ENCODE results near the gene MCF2L2. TPM values are rescaled to one million over a fixed set of nuclear protein-coding genes. Genes with fewer than 3 reads are reported as not detected.

The MCF2L2 gene
- total and polyA plus RNA-seq, 2 experiments from 2014 or later: 4.4 to 12.9 TPM

DNA sequence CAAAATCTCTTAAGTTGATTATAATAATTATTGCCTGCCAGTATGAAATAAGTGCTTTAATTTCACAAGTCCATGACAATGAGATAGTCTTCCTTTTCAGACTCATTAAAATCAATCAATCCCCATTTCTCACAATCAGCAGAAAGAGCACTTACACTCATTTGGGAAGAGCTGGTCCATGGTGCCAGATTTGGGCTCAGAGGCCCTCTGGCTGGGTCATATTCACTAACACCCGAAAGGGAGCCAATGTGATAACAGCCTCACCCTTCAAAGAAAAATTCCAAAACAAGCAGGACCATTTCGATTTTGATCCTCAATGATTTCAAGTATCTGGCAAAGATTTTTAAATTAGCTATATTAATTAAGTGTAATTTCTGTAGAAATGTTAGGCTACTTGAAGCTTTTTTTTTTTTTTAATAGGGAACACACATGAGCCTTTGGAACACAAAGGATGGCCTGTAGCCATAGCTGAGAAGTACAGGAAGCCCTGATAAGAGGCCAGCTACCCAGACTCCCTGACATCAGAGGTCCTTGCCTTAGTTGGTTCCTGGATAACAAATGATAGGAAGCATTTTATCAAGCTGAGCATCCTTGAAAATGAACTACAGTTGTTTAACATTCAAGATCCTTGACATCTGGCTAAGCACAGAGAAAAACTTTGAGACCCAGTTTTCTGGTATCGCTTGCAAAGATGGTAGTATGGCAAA is 17.1 kb downstream of the MCF2L2 start:
- Histone ChIP-seq H3K9me3 (ENCODE audit: low read depth) (no peaks in the 10 kb centered on the region), H3K27me3 (no peaks in the 10 kb centered on the region), H3K27ac (no peak overlapping the region), H3K4me1 (ENCODE audit: low read depth) (no peaks in the 10 kb centered on the region), H3K36me3 (no peaks in the 10 kb centered on the region), H3K4me3 (no peak overlapping the region)
- peak in 1 of 2 donors; percentile 39 for DNase-seq (ENCODE audit: low read depth in 1 of 2, low spot score in 1 of 2)
- TF ChIP-seq, protein P1, sequence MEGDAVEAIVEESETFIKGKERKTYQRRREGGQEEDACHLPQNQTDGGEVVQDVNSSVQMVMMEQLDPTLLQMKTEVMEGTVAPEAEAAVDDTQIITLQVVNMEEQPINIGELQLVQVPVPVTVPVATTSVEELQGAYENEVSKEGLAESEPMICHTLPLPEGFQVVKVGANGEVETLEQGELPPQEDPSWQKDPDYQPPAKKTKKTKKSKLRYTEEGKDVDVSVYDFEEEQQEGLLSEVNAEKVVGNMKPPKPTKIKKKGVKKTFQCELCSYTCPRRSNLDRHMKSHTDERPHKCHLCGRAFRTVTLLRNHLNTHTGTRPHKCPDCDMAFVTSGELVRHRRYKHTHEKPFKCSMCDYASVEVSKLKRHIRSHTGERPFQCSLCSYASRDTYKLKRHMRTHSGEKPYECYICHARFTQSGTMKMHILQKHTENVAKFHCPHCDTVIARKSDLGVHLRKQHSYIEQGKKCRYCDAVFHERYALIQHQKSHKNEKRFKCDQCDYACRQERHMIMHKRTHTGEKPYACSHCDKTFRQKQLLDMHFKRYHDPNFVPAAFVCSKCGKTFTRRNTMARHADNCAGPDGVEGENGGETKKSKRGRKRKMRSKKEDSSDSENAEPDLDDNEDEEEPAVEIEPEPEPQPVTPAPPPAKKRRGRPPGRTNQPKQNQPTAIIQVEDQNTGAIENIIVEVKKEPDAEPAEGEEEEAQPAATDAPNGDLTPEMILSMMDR (IDR thresholded peaks at IDR 0.05; ENCODE audit: low read depth, low read length): no peak

DNA sequence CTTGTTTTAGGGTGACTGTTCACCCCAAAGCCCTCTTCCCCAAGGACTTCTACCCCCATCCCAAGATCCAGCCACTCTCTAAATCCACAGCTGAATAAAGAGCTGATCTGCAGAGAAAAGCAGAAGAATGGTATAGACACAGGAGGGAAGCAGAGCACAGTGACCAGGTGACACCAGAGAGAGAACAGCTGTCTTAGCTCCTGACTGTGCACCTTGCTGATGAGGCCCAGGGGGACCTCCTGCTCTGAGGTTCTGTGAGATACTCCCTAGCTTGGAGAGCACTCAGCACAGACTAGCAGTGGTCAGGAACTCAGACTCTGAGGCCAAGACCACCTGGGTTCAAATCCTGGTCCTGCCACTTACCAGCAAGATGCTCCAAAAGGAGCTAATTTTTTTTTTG is 17.7 kb downstream of the MCF2L2 start:
- Histone ChIP-seq H3K27me3 (no peaks in the 10 kb centered on the region), H3K36me3 (no peaks in the 10 kb centered on the region), H3K4me1 (ENCODE audit: low read depth) (no peaks in the 10 kb centered on the region), H3K4me3 (no peak overlapping the region), H3K9me3 (ENCODE audit: low read depth) (no peaks in the 10 kb centered on the region), H3K27ac (no peak overlapping the region)
- no peak for DNase-seq (ENCODE audit: low read depth in 1 of 2, low spot score in 1 of 2)
- TF ChIP-seq, protein P1 (IDR thresholded peaks at IDR 0.05; ENCODE audit: low read depth, low read length): no peak

GRCh38 chr3:183410280-183410679 is 18.1 kb downstream of the MCF2L2 start:
- H3K4me3 ChIP-seq: no peak overlapping the region
- no peaks in the 10 kb centered on the region for H3K9me3 ChIP-seq (ENCODE audit: low read depth)
- no peaks in the 10 kb centered on the region for H3K4me1 ChIP-seq (ENCODE audit: low read depth)
- H3K27me3 ChIP-seq: no peaks in the 10 kb centered on the region
- no peak for DNase-seq (ENCODE audit: low read depth in 1 of 2, low spot score in 1 of 2)
- H3K27ac ChIP-seq: no peak overlapping the region
- TF ChIP-seq, protein P1 (IDR thresholded peaks at IDR 0.05; ENCODE audit: low read depth, low read length): no peak
- H3K36me3 ChIP-seq: no peaks in the 10 kb centered on the region

DNA sequence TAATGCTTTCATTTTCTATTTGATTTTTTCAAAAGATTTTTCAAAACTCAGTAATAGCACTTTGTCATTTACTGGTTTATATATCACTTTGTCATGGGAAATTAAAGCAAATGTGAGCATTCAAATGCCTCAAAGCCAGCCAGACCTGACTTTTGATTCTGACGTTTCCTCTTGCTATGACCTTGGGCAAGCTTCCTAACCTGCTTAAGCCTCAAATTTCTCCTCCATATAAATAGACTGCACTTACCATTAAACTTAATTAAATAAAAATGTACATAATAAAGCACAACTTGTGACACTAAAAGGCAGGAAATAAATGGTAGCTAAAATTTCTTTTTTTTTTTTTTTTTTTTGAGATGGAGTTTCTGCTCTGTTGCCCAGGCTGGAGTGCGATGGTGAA is 19.2 kb downstream of the MCF2L2 start:
- H3K36me3 ChIP-seq: no peaks in the 10 kb centered on the region
- DNase-seq (ENCODE audit: low read depth in 1 of 2, low spot score in 1 of 2): no peak

GRCh38 chr3:183401678-183402077 is 26.7 kb downstream of the MCF2L2 start:
- no peaks in the 10 kb centered on the region for H3K27me3 ChIP-seq
- no peaks in the 10 kb centered on the region for H3K4me1 ChIP-seq (ENCODE audit: low read depth)
- H3K27ac ChIP-seq: no peak overlapping the region
- H3K4me3 ChIP-seq: no peak overlapping the region
- TF ChIP-seq, protein P1 (IDR thresholded peaks at IDR 0.05; ENCODE audit: low read depth, low read length): no peak
- H3K36me3 ChIP-seq: no peaks in the 10 kb centered on the region
- H3K9me3 ChIP-seq (ENCODE audit: low read depth): no peaks in the 10 kb centered on the region
- DNase-seq (ENCODE audit: low read depth in 1 of 2, low spot score in 1 of 2): no peak

More for the DNA sequence above, 19.2 kb downstream of the MCF2L2 start:
- Histone ChIP-seq H3K4me3 (no peak overlapping the region), H3K27ac (no peak overlapping the region), H3K27me3 (no peaks in the 10 kb centered on the region), H3K9me3 (ENCODE audit: low read depth) (no peaks in the 10 kb centered on the region), H3K4me1 (ENCODE audit: low read depth) (no peaks in the 10 kb centered on the region)
- TF ChIP-seq, protein P1 (IDR thresholded peaks at IDR 0.05; ENCODE audit: low read depth, low read length): no peak
